PFSK-1 (cell line): ENCODE measurements around the gene ZNF664.

Experiments used
- FOXP2 ChIP-seq: optimal IDR thresholded peaks from 2 replicates; pipeline ENCODE3; 2011; ENCODE audit warnings: borderline replicate concordance, control low read depth, inconsistent platforms; ENCODE audit not compliant: insufficient read depth; ENCODE audit errors: extremely low read length, extremely low read depth
- POLR2AphosphoS5 ChIP-seq: IDR thresholded peaks from 2 replicates; pipeline ENCODE4 v1.6.1; 2012; ENCODE audit warnings: low read depth, mild to moderate bottlenecking, control low read depth, low read length, moderate library complexity
- SIN3A ChIP-seq: IDR thresholded peaks from 2 replicates; pipeline ENCODE4 v1.6.1; 2012; ENCODE audit warnings: mild to moderate bottlenecking, low read length, moderate library complexity, borderline replicate concordance; ENCODE audit not compliant: insufficient read depth
- TAF1 ChIP-seq: IDR thresholded peaks from 2 replicates; pipeline ENCODE4 v1.6.1; 2012; ENCODE audit warnings: low read length, control low read depth, borderline replicate concordance; ENCODE audit not compliant: insufficient read depth
- TF ChIP-seq, protein P1 (sequence below), 2 experiments: IDR thresholded peaks; 2 replicates each; pipeline versions ENCODE4 v1.6.1 to v1.8.0; 2011 to 2012; ENCODE audit warnings: low read depth in 2 of 2, low read length in 2 of 2, control low read depth in 1 of 2, inconsistent platforms in 1 of 2, mild to moderate bottlenecking in 1 of 2, moderate library complexity in 1 of 2; ENCODE audit not compliant: insufficient read depth in 1 of 2

Gene ZNF664

DNA sequence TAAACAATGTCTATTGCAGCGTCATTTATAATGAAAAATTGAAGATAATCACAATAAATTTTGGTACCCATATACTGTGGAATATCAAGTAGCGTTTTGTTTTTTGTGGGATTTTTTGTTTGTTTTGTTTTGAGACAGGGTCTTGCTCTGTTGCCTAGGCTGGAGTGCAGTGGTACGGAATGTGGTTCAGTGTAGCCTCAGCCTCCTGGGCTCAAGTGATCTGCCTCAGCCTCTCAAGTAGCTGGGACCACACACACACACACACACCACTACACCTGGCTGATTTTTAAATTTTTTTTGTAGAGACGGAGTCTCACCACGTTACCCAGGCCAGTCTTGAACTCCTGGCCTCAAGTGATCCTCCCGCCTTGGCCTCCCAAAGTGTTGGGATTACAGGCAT lies 6.6 kb downstream of the ZNF664 start:
- TF ChIP-seq FOXP2 (no peak), POLR2AphosphoS5 (no peak), TAF1 (no peak), SIN3A (no peak)
- TF ChIP-seq, protein P1, sequence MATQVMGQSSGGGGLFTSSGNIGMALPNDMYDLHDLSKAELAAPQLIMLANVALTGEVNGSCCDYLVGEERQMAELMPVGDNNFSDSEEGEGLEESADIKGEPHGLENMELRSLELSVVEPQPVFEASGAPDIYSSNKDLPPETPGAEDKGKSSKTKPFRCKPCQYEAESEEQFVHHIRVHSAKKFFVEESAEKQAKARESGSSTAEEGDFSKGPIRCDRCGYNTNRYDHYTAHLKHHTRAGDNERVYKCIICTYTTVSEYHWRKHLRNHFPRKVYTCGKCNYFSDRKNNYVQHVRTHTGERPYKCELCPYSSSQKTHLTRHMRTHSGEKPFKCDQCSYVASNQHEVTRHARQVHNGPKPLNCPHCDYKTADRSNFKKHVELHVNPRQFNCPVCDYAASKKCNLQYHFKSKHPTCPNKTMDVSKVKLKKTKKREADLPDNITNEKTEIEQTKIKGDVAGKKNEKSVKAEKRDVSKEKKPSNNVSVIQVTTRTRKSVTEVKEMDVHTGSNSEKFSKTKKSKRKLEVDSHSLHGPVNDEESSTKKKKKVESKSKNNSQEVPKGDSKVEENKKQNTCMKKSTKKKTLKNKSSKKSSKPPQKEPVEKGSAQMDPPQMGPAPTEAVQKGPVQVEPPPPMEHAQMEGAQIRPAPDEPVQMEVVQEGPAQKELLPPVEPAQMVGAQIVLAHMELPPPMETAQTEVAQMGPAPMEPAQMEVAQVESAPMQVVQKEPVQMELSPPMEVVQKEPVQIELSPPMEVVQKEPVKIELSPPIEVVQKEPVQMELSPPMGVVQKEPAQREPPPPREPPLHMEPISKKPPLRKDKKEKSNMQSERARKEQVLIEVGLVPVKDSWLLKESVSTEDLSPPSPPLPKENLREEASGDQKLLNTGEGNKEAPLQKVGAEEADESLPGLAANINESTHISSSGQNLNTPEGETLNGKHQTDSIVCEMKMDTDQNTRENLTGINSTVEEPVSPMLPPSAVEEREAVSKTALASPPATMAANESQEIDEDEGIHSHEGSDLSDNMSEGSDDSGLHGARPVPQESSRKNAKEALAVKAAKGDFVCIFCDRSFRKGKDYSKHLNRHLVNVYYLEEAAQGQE (IDR thresholded peaks at IDR 0.05; ENCODE audit: insufficient read depth in 1 of 2, low read depth in 2 of 2, low read length in 2 of 2) = no peak

DNA sequence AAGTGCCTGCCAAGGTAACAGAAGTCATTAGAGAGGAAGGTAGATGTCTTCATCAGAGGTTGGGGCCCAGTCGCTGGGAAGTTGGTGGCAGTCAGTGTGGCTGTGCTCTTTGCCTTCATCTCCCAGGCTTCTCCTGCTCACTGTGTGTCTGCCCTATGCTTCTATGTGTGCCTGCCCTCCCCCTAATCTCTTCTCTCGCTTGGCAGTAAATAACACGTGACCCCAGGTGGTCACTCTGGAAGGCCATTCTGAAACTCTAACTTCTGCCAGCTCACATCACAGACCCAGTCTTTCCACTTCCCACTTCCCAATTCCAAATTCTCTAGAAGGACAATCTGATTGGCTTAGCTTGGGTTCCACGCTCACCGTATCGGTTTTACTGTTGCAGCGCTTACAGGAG lies 9.3 kb downstream of the ZNF664 start:
- TF ChIP-seq, protein P1 (IDR thresholded peaks at IDR 0.05; ENCODE audit: insufficient read depth in 1 of 2, low read depth in 2 of 2, low read length in 2 of 2) = no peak
- TF ChIP-seq FOXP2 (no peak), TAF1 (no peak), SIN3A (no peak), POLR2AphosphoS5 (no peak)

DNA sequence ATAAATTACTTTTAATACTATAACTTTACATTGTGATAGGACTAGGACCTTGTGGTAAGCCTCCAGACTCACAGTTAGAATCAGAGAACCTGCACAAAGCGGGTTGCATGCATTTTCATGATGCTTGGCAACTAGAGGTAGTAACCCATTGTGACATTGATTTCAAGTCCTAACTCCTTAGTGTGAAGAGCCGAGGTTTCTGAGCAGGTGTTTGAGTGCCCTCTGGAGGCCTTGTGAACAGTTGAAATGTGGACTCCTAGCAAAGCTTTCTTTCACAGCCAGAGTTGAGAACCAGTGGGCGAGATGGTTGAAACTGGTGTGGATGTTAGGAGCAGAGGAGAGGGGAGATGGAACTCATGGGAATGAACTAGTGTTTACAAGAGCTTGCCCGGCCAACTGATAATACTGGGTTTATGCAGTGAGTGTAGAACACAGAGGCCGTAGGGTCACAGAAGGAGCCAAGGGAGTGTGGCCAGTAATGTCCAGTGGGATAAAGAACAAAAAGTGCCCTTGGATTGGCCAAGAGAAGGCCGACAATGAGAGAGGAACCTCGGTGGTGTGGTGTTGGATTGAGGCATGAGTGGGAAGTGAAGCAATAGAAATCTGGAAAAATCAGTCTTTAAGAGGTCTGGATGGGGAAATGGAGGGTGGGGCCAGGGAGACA lies 10.9 kb downstream of the ZNF664 start:
- TF ChIP-seq SIN3A = no peak
- TF ChIP-seq TAF1 = no peak
- TF ChIP-seq POLR2AphosphoS5 = no peak
- TF ChIP-seq, protein P1 (IDR thresholded peaks at IDR 0.05; ENCODE audit: insufficient read depth in 1 of 2, low read depth in 2 of 2, low read length in 2 of 2) = no peak
- no peak for TF ChIP-seq FOXP2

DNA sequence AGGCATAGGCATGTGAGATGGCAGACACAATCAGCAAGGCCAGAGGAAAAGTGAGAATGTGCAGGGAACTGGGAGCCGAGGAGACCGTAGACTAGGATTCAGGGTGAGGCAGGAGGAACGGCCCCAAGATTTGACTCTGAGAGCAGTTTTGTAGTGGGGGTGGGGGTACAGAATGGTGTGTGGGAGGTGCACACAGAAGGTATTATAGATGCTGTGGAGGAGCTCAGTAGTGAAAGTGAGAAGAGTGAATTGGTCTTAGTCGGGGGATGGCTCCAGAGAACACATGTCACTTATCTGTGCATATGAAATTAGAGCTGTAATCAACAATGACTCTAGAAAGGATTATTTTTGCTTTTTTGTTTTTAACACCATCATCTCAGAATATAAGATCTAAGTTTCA lies 11.9 kb downstream of the ZNF664 start:
- TF ChIP-seq TAF1 (no peak), POLR2AphosphoS5 (no peak), FOXP2 (no peak), SIN3A (no peak)
- TF ChIP-seq, protein P1 (IDR thresholded peaks at IDR 0.05; ENCODE audit: insufficient read depth in 1 of 2, low read depth in 2 of 2, low read length in 2 of 2) = no peak

DNA sequence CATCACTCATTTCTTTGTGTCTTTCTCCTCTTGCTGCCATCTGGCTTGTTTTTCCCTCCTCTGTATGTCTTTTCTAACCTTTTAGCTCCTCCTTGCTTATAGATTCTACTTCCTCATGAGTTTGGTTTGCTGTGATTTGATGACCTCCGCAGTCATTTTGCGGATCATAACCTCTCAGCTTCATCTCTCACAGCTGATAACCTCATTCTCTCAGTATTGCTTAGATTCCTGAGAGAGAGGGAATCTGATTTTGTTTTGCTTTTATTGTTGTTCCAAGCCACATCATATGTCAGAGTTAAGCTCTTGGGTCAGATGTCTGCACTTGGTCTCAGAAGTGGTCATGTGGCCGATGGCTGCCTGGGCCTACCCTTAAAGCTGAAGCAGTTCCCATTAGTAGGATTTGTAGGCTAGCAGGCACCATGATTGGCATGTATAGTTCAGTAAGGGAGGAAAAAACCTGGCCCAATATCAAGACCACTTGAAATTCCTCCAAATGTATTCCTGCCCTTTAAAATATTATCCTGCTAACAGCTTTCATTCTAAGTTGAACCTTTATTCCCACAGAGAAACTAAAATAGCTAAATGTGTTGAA lies 13.5 kb downstream of the ZNF664 start:
- TF ChIP-seq, protein P1 (IDR thresholded peaks at IDR 0.05; ENCODE audit: insufficient read depth in 1 of 2, low read depth in 2 of 2, low read length in 2 of 2) = no peak
